Left lobe of liver (tissue), 2 donors: Measurements from ENCODE around the gene PROKR1. TPM values are rescaled to one million over a fixed set of nuclear protein-coding genes. Genes with fewer than 3 reads are reported as not detected.
A peak's percentile ranks its signal among the peaks of the same experiment; 100 is the strongest.
"Not testable (repeated sequence)": the region's sequence is repeated elsewhere in the genome, so short reads cannot be mapped to it uniquely, and the experiment has no call there.

Source experiments
- ATAC-seq: fragments of 200-7000 bp; cut with Tn5 transposase; one replicate; pipeline ENCODE4 v1.9.1; 2020; ENCODE audit warnings: mild to moderate bottlenecking, moderate library complexity
- DNase-seq: peaks from one replicate; pipeline ENCODE4 v3.0.0-alpha.2; 2020; ENCODE audit warnings: low spot score
- total RNA-seq: library from RNA; stranded (reverse); gene quantifications from one replicate; pipeline ENCODE4 v1.2.1, GENCODE V29; 2021
- donor health status: DM: no; HTN: no; CAD: no; lungs with moderate emphysema.
- donor health status: DM: no; HTN: yes; CAD: no.

The PROKR1 gene
- 0.05 TPM for total RNA-seq

DNA sequence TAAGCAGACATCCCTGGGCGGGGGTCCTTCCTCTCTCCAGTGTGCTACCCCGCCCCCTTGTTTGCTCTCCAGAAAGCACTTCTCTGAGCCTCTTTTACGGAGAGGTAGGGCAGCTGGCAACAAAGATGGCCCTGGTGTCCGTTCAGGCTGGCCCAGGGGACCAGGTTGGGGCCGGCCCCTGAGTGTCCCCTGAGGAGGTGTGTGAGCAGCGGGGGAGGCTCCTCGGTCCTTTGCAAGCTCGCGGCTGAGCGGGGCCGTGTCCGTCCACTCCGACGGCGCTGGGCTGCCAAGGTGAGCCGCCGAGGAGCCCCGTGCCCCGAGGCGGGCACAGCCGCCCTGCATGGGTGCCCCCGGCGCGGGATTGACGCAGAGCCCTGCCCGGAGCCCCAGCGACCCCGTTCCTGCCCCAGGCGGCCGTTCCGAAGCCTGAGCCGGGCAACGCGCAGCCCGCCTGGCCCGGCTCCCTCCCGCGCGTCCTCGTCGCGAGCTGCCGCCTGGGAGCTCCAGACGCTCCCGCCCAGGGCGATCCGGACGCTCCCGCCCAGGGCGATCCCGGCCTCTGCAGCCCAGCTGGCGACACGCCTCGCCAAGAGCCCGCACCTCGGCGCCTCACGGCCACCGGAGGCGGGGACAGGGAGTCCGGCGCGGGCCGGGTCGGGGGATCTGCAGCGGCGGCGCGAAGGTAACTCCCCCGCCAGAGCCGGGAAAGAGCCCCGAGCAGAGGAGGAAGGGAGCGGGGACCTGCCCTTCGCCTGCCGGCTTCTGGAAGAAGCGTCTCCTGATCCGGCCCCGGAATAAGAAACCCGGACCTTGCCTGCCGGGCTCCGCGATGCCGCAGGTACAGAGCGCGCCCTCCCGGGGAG is at the start of gene PROKR1:
Gene PROKR1 (plus strand): TSS at position 569 of the 863 bp plus-strand sequence. CDS start 2,243 bp downstream, outside the sequence.
- peak; percentile 78 for DNase-seq
- ATAC-seq, result peak; percentile 96

DNA sequence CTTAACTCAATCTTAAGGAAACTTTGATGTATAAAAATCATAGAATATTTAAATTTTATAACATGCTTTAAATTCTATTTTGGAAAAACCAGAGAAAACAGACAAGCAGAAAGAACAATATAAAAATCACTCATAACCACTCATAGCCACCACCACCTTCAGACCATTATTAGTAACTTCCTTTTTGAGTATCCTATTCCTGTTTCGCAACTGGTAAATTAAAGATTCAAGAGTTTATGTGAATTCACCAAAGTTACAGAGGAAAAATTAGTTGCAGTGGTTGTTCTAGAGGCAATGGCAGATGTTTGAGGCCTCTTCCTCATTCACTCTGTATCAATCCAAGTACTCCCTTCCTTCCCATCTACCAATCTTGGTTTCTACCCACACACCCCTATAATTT is 49.3 kb upstream of the PROKR1 start:
- no peak for ATAC-seq
- DNase-seq, result no peak

DNA sequence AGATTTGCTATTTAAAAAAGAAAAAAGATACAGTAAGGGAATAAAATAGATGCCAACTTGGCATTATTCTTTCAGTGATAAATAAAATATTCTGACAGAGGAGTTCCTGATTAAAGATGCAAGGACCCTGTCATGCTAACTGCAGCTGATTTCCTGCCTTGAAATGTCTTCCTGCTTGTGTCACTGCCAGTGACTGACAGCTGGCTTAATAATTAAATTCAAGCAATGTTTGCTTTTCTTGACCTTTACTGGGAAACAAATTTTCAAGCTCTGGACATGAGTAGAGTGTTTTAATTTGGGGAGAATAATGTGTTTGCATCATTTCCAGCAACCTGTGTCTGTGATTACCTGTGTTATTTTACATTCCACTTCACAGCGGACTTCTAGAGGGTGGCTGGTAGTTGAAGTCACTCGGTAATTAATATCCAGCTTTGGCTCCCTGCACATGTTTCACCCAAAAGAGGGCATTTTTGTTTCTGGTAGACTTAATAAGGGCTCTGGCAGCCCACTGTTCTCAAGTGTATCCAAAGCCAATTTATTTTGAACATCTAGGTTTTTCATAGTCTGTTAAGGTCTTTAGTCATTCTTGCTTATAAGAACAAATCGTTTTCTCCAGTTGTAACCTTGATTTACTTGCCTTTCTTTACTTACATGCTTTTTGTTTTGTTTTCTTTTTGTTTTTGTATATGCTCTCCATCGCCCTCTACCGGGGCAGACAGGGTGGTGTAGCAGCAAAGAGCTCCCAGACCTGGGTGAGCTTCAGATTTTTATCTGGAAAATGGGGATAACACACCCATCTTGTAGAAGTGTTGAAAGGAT is 48.5 kb upstream of the PROKR1 start:
- DNase-seq, result peak; percentile 64

DNA sequence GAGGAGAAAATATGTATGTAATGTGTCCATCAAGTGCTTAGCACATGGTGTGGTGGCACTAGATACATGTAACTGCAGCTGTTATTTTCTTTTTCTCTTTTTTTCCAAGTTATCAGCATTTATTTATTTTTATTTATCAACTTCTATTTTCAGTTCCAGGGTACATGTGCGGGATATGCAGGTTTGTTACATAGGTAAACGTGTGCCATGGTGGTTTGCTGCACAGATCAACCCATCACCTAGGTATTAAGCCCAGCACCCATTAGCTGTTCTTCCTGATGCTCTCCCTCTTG is 47.9 kb upstream of the PROKR1 start:
- ATAC-seq, DNase-seq: not testable (repeated sequence)

More for the DNA sequence above, 48.5 kb upstream of the PROKR1 start:
- ATAC-seq, result peak; percentile 93

DNA sequence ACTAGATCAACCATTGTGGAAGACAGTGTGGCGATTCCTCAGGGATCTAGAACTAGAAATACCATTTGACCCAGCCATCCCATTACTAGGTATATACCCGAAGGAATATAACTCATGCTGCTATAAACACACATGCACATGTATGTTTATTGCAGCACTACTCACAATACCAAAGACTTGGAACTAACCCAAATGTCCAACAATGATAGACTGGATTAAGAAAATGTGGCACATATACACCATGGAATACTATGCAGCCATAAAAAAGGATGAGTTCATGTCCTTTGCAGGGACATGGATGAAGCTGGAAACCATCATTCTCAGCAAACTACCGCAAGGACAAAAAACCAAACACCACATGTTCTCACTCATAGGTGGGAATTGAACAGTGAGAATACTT is 42.9 kb upstream of the PROKR1 start:
- not testable (repeated sequence) for ATAC-seq, DNase-seq

DNA sequence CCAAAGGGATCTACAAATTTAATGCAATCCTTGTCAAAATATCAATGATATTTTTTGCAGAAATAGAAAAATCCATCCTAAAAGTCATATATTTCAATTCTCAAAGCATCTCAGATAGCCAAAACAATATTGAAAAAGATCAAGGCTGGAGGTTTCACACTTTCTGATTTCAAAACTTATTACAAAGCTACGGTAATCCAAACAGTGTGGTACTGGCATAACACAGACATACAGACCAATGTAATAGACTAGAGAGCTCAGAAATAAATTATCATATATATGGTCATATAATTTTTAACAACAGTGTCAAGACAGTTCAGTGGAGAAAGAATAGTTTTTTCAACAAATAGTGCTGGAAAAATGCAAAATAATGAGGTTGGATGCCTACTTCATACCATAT is 40.3 kb upstream of the PROKR1 start:
- ATAC-seq (no peak), DNase-seq (no peak)

DNA sequence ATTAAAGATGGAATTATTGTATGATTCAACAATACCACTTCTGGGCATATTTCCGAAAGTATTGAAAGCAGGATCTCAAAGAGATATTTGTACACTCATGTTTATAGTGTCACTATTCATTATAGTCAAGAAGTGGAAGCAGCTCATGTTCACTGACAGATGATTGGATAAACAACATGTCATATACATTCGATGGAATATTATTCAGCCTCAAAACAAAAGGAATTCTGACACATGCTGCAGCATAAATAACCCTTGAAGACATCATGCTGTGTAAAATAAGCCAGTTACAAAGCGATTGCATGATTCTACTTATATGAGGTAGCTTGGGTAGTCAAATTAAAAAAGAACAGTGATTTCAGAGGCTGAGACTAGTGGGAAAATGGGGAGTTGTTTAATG is 39.3 kb upstream of the PROKR1 start:
- DNase-seq (no peak), ATAC-seq (no peak)

DNA sequence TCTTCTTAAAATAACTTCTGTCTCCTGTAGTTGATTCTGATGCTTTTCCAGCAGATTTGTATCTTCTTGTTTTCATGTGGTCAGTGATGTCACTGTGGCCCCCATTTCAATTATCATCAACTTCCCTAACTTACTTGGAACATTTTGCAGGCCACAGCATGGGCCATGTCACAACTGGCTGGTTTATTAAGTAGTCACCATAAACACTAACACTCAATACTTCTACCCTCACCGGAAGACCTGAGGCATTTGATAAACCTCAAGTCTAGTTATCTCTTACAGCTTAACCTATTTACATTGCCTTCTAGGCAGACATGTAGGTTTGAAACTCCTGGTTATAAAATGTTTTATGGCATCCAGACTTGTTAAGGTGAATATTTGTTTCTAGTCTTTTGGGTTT is 37.4 kb upstream of the PROKR1 start:
- no peak for ATAC-seq
- no peak for DNase-seq

DNA sequence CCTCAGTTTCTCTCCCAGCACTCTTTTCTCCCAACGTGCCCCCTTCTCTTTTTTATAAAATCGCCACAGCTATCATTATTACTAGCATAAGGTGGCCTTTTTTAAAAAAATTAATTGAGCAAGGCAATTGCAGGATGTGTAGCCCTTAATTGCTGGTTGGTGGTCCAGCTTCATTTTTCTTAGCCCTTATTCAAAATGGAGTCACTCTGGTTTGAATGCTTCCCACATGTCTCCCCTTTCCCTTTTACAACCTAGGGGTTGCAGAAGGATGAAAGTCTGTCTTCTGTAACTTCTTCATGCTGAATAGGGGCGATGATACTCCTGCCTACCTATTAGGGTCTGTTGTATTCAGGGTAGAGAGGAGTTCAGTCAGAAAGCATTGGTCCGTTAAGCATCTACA is 36.6 kb upstream of the PROKR1 start:
- no peak for DNase-seq
- no peak for ATAC-seq

DNA sequence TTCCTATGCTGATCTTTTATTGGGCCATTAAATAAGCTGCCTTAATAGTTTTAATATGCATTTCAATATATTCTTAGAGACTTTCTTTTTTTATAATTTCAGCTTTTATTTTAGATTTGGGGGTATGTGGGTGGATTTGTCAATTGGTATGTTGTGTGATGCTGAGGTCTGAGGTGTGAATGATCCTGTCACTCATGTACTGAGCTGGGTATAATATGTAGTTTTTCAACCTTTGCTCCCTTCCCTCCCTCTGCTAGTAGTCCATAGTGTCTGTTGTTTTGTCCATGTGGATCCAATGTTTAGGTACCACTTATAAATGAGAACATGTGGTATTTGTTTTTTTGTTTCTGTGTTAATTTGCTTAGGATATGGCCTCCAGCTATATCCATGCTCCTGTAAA is 35.5 kb upstream of the PROKR1 start:
- ATAC-seq (no peak), DNase-seq (no peak)

DNA sequence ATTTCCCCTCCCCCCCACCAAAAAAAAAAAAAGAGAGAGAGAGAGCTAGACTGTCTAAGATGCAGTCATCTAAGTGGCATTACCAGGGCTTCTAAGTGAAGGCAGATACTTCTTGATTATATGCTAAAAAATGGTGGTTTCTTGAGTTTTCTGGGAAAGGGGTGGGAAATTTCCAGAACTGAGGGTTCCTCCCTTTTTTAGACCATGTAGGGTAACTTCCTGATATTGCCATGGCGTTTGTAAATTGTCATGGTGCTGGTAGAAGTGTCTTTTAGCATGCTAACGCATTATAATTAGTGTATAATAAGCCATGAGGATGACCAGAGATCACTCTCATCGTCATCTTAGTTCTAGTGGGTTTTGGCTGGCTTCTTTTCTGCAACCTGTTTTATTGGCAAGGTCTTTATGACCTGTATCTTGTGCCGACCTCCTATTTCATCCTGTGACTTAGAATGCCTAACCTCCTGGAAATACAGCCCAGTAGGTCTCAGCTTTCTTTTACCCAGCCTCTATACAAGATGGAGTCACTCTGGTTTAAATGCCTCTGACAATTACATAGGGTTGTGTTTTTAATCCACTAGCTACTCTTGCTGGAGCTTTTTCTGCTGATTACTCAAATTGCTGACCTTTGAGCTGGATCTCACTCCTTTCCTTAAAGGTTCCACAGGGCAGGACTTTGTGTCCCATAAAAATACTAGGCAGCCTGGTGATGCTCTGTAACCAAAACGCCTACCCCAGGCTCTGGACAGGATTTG is 30.4 kb upstream of the PROKR1 start:
- ATAC-seq, result no peak
- DNase-seq, result no peak

DNA sequence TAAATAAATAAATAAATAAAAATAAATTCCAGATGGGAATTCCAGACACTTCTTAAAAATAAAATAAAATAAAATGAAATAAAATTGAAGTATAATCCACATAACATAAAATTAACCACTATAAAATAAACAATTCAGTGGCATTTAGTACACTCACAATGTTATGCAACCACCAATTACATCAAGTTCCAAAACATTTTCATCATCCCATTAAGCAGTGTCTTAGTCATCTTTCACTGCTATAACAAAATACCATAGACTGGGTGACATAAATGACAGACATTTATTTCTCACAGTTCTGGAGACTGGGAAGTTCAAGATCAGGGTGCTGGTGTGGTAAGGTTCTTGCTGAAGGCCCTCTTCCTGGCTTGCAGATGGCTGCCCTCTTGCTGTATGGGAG is 22.6 kb upstream of the PROKR1 start:
- DNase-seq (no peak), ATAC-seq (no peak)

DNA sequence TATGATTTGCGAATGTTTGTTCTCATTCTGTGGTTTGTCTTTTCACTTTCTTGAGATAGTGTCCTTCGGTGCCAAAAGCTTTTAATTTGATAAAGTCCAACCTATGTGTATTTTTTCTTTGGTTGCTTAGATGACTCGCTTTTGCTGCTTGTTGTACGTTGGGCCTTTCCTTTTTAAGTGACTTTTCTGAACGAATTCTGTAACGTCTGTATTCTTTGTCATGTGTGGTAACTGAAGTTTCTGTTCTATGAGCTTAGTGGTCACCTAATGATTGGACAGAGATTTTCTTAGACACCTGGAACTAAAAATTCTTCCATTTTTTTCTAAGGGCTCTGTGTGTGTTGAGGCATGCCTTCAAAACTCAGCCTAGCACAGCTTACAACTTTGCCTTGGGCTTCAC is 19.6 kb upstream of the PROKR1 start:
- ATAC-seq, result no peak
- DNase-seq, result no peak

DNA sequence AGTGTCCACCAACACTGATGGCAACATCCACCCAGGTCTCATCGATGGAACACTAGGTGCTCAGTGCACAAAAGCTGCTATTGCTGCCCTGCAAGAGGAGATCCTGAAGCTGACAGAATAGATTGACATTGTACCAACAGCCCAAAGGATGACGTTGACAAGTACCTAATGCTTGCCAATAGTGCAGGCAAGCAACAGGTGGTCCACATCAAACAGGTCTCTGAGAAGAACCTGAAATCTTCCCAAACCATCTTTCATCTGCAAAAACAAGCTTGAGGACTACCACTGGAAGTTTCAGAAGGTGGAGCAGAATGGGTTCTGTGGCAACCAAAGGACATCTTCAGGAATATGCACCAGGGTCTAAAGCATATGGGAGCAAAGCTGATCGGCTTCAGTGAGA is 15.8 kb upstream of the PROKR1 start:
- no peak for DNase-seq
- ATAC-seq, result no peak

DNA sequence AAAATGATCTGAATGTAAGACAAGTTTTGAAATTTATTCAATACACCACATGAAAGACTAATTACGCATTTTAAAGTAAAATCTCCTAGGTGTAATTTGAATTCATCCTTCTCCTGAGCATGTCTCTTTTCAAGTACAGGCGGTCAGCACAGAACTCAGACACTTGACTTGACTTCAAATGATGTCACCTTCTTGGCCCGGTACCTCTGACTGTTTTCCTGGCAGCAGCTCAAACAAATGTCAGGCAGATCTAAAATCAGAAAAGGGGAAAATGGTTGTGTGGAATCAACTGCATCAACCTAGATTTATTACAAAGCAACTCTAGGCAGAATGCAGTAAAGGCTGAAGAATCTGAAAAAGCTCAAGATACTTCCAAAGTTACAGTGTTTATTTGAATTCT is 11.4 kb upstream of the PROKR1 start:
- ATAC-seq, result no peak
- DNase-seq, result no peak

DNA sequence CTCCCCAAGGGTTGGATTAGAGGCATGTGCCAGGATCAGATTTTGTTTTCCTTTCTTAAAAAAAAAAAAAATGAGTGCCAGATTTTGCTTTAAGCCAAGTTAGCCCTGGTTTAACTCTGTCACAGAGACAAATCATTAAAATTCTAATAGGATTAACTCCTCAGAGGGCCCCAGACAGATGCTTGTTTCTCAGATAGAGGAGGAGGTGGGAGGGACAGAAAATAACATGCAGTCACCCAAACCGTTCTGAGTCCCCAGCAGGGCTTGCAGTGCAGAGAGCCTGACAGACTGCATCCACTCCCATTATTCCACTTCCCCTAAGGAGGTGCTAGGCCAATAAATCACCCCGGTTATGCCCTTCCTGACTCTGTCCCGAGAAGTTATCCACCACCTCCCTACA is 6.3 kb upstream of the PROKR1 start:
- DNase-seq (no peak), ATAC-seq (no peak)

DNA sequence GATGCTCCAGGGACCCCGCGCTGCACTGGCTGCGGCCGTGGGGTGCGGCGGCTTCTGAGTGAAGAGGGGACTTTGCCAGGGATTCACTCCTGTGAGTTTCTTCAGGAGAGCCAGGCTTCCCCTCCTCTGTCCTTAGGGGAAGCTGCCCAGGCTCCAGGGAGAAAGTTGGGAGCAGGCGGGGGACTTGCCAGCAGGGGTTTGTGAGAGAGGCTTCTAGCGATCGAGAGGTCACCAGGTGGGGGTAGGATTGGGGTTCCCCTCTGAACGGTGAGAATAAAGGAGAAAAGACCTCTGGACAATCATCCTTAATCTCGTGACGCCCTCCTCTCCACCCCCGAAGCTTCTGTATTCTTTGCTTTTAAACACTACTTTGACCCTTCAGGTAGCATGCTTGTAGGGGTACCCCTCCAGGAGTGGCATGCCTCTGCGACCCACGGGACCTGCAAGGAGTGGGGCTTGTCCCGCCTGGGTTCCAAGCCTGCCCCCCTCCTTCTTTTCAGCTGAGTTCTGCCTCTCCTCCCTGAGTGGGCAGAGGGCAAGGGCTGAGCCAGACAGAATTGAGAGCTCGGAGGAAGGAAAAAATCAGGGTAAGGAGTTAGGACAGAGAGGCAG is 601 bp downstream of the PROKR1 start:
- DNase-seq (no peak), ATAC-seq (no peak)

DNA sequence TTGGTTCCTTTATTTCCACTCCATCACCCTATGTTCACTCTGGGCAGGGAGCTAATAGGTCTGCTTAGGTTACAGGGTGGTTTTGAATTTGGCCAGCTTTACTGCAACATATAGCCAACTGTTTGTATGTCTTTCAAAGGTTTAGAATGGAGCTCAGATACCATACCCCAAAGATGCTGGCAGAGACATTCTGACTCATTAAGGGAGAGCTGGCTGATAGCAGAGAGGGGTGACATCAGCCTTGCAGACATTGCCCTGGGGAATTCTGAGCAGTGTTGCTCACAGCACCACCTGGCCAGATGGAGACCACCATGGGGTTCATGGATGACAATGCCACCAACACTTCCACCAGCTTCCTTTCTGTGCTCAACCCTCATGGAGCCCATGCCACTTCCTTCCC is 2.1 kb downstream of the PROKR1 start:
- DNase-seq (no peak), ATAC-seq (no peak)

DNA sequence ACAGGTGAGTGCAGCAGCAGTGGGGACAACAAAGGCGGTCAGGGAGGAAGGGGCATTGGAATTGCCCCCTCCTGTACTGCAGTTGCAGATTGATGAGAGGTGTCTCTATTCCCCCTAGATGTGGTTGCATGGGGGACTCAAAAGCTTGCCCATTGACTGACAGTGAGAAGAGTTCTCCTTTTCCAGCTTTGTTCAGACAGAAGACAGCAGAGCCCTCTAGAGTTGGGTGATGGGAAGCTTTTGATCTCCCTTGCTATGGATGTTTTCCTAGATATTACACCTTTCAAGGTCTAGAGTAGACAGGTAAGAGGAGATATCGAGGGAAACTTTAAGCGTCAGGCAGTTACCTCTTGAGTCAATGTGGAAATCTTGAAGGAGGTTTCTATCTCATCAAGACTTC is 2.9 kb downstream of the PROKR1 start:
- ATAC-seq (peak; percentile 59), DNase-seq (no peak)

DNA sequence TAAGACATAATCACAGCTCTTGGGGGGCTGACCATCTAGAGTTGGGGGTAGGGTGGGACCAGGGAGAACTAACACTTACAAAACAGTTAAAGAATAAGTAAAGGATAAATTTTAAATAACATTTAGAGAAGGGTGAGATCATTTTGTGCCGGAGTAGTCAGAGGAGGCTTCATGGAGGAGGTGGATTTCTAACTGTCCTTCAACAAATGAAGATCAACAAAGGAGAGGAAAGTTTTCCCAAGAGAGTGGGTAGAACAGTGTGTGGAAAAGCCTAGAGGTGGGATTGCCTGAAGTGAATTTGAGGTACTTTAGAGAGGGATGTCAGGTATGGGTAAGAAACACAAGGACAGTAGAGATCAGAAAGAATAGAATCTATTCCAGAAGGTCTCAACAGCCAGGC is 7.3 kb downstream of the PROKR1 start:
- no peak for ATAC-seq
- no peak for DNase-seq

DNA sequence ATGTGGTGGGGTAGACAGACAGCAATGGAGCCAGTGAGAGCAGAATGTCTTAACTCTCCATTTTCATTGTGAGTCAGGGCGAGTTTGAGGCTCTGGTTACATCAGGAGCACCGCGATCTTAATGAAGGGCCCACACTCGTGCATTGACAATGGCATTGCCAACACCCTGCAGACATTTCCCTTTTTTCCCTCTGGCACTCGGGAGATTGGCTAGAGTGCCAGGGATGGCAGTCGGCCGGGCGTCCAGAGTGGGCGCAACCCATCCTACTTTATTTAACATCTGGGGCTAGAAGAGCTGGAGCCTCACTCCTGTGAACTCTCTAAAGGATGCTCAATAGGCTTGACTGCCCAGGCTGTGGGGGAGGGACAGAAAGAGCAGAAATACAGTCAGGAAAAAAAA is 9.7 kb downstream of the PROKR1 start:
- no peak for ATAC-seq
- DNase-seq, result no peak
